ENCODE results near the gene C10orf90.

C10orf90 gene

DNA sequence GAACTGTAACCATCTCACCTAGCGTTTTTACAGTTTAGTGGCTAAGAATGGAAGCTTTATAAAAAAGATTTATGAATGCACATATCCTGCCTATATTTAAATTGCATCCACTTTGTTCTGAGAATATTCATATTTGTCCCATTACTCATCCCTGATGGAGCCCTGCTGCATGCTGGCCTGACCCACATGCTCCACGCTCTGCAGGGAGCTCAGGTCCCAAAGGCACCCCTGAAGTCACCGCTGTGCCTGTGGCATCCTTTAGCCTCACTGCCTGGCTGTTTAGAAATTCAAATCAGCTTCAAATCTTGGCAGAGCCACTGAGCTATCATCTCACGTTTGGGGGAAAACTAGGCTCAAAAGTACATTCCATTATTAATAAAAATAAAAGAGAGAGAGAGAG, 24.4 kb downstream of the C10orf90 start:
- Histone ChIP-seq H4K20me1 (ENCODE audit: control insufficient read depth, insufficient read depth, low read depth, low read length) (no peaks in the 10 kb centered on the region), H3K27me3 (ENCODE audit: control insufficient read depth, low read length) (no peaks in the 10 kb centered on the region), H3K4me3 (ENCODE audit: low read length) (no peak overlapping the region), H3K9me3 (ENCODE audit: control insufficient read depth, insufficient read depth, low read length) (no peaks in the 10 kb centered on the region), H3K36me3 (ENCODE audit: control insufficient read depth, low read length) (no peaks in the 10 kb centered on the region), H3K4me2 (ENCODE audit: low read length) (no peak overlapping the region), H3K79me2 (ENCODE audit: control insufficient read depth, low read length) (no peaks in the 10 kb centered on the region), H3K27ac (ENCODE audit: low read depth, low read length) (no peak overlapping the region), H3F3A (ENCODE audit: control insufficient read depth, insufficient read depth) (no peaks in the 10 kb centered on the region), H3K9me2 (replicated peaks; ENCODE audit: control insufficient read depth, low read length) (no peaks in the 10 kb centered on the region), H3K4me1 (ENCODE audit: control insufficient read depth, low read length) (no peaks in the 10 kb centered on the region)
- TF ChIP-seq EZH2phosphoT487 (IDR thresholded peaks at IDR 0.05; ENCODE audit: borderline replicate concordance, low read length) = no peak
- TF ChIP-seq, protein P1, sequence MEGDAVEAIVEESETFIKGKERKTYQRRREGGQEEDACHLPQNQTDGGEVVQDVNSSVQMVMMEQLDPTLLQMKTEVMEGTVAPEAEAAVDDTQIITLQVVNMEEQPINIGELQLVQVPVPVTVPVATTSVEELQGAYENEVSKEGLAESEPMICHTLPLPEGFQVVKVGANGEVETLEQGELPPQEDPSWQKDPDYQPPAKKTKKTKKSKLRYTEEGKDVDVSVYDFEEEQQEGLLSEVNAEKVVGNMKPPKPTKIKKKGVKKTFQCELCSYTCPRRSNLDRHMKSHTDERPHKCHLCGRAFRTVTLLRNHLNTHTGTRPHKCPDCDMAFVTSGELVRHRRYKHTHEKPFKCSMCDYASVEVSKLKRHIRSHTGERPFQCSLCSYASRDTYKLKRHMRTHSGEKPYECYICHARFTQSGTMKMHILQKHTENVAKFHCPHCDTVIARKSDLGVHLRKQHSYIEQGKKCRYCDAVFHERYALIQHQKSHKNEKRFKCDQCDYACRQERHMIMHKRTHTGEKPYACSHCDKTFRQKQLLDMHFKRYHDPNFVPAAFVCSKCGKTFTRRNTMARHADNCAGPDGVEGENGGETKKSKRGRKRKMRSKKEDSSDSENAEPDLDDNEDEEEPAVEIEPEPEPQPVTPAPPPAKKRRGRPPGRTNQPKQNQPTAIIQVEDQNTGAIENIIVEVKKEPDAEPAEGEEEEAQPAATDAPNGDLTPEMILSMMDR (IDR thresholded peaks at IDR 0.05; ENCODE audit: low read depth, low read length, poor library complexity, severe bottlenecking) = no peak

DNA sequence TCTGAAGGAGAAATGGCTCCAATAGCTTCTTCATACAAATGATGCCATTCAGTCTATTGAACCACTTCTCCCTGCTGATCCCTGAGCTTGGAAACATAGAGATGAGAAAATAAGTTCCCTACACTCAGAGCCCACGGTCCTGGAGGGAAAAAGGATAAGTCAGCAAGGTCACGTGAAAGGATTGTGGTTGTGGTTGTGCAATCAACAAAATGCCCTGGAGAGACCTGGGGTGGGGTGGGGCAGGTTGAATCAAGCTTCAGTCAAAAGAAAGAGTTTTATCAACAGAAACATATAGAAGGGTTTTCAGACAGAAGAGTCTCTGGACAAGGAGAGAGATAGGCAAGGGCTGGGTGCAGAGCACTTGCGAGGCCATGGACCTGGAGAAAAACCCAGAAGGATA, 30.1 kb downstream of the C10orf90 start:
- H3K79me2 ChIP-seq (ENCODE audit: control insufficient read depth, low read length) = no peaks in the 10 kb centered on the region
- H3K27me3 ChIP-seq (ENCODE audit: control insufficient read depth, low read length) = no peaks in the 10 kb centered on the region
- no peak overlapping the region for H3K4me2 ChIP-seq (ENCODE audit: low read length)
- no peak overlapping the region for H3K27ac ChIP-seq (ENCODE audit: low read depth, low read length)
- H4K20me1 ChIP-seq (ENCODE audit: control insufficient read depth, insufficient read depth, low read depth, low read length) = no peaks in the 10 kb centered on the region
- H3K9me2 ChIP-seq (replicated peaks; ENCODE audit: control insufficient read depth, low read length) = no peaks in the 10 kb centered on the region
- no peaks in the 10 kb centered on the region for H3F3A ChIP-seq (ENCODE audit: control insufficient read depth, insufficient read depth)
- no peaks in the 10 kb centered on the region for H3K9me3 ChIP-seq (ENCODE audit: control insufficient read depth, insufficient read depth, low read length)
- TF ChIP-seq, protein P1 (IDR thresholded peaks at IDR 0.05; ENCODE audit: low read depth, low read length, poor library complexity, severe bottlenecking) = no peak
- no peaks in the 10 kb centered on the region for H3K4me1 ChIP-seq (ENCODE audit: control insufficient read depth, low read length)
- H3K4me3 ChIP-seq (ENCODE audit: low read length) = no peak overlapping the region
- H3K36me3 ChIP-seq (ENCODE audit: control insufficient read depth, low read length) = no peaks in the 10 kb centered on the region

DNA sequence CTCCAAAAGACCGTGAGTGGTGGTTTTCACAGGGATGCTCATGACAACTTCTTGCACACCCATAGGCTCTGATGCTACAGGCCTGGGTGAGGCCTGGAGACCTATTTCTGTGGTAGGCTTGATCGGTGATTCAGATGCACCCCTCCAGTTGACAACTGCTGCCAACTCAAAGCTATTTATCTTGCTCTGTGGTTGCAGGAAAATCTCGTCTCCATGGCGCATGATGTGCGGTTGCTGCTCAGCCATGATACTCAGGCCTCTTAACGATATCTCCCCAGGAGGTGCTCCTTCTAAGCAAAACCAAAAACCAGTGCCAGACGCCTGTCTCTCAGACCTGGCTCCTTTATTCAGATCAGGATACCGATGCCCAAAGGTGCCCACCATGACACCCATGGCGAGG, 31.4 kb downstream of the C10orf90 start:
- no peaks in the 10 kb centered on the region for H3K4me1 ChIP-seq (ENCODE audit: control insufficient read depth, low read length)
- H3K27me3 ChIP-seq (ENCODE audit: control insufficient read depth, low read length) = no peaks in the 10 kb centered on the region
- H4K20me1 ChIP-seq (ENCODE audit: control insufficient read depth, insufficient read depth, low read depth, low read length) = no peaks in the 10 kb centered on the region
- H3K9me2 ChIP-seq (replicated peaks; ENCODE audit: control insufficient read depth, low read length) = no peaks in the 10 kb centered on the region
- H3F3A ChIP-seq (ENCODE audit: control insufficient read depth, insufficient read depth) = no peaks in the 10 kb centered on the region
- H3K9me3 ChIP-seq (ENCODE audit: control insufficient read depth, insufficient read depth, low read length) = no peaks in the 10 kb centered on the region
- H3K4me2 ChIP-seq (ENCODE audit: low read length) = no peak overlapping the region
- TF ChIP-seq, protein P1 (IDR thresholded peaks at IDR 0.05; ENCODE audit: low read depth, low read length, poor library complexity, severe bottlenecking) = no peak
- TF ChIP-seq EZH2phosphoT487 (IDR thresholded peaks at IDR 0.05; ENCODE audit: borderline replicate concordance, low read length) = no peak
- H3K27ac ChIP-seq (ENCODE audit: low read depth, low read length) = no peak overlapping the region
- no peak overlapping the region for H3K4me3 ChIP-seq (ENCODE audit: low read length)
- no peaks in the 10 kb centered on the region for H3K79me2 ChIP-seq (ENCODE audit: control insufficient read depth, low read length)
- H3K36me3 ChIP-seq (ENCODE audit: control insufficient read depth, low read length) = no peaks in the 10 kb centered on the region

DNA sequence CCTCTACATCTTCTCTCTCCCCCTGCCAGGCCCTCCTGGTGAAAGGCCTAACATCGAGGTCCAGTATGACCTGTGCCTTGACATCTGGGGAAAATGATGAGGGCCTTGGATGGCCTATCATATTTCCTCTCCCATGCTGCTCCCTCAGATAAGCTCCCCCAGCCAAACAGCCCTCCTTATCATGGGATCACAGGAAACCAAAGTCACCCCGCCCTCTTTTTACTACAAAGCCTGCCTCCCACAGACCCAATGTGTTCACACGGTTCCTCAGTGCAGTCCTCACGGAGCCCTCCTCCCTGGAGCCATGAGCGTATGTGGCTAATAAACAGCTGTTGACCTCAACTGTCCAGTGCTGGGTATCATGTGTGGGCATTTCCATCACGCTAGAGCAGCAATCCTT, 32.0 kb downstream of the C10orf90 start:
- H3K27me3 ChIP-seq (ENCODE audit: control insufficient read depth, low read length) = no peaks in the 10 kb centered on the region
- H3K4me1 ChIP-seq (ENCODE audit: control insufficient read depth, low read length) = no peaks in the 10 kb centered on the region
- H3K36me3 ChIP-seq (ENCODE audit: control insufficient read depth, low read length) = no peaks in the 10 kb centered on the region
- no peaks in the 10 kb centered on the region for H3K9me3 ChIP-seq (ENCODE audit: control insufficient read depth, insufficient read depth, low read length)
- H3K4me3 ChIP-seq (ENCODE audit: low read length) = no peak overlapping the region
- H3K79me2 ChIP-seq (ENCODE audit: control insufficient read depth, low read length) = no peaks in the 10 kb centered on the region
- no peaks in the 10 kb centered on the region for H3K9me2 ChIP-seq (replicated peaks; ENCODE audit: control insufficient read depth, low read length)
- no peak overlapping the region for H3K27ac ChIP-seq (ENCODE audit: low read depth, low read length)
- TF ChIP-seq, protein P1 (IDR thresholded peaks at IDR 0.05; ENCODE audit: low read depth, low read length, poor library complexity, severe bottlenecking) = no peak
- no peak for TF ChIP-seq EZH2phosphoT487 (IDR thresholded peaks at IDR 0.05; ENCODE audit: borderline replicate concordance, low read length)
- no peaks in the 10 kb centered on the region for H3F3A ChIP-seq (ENCODE audit: control insufficient read depth, insufficient read depth)
- H4K20me1 ChIP-seq (ENCODE audit: control insufficient read depth, insufficient read depth, low read depth, low read length) = no peaks in the 10 kb centered on the region
- H3K4me2 ChIP-seq (ENCODE audit: low read length) = no peak overlapping the region

Measured in DOHH2 (cell line).